NCI-H1694 treated with DMSO at 0.1 percent for 48 hours (cell line): ENCODE data around the gene IL31.
"Not testable (repeated sequence)": the region's sequence is repeated elsewhere in the genome, so short reads cannot be mapped to it uniquely, and the experiment has no call there.

Experiments used
- DNase-seq: peaks from one replicate; lab custom pipeline; 2025; lab: John Stamatoyannopoulos, UW

The IL31 gene

GRCh38 chr12:122174155-122174845, at the start of gene IL31:
Gene IL31, minus strand, starts transcription at chr12:122174221. Its CDS starts 49 bp downstream, at chr12:122174172.
- no peak for DNase-seq

GRCh38 chr12:122216445-122216844, 42.4 kb upstream of the IL31 start:
- DNase-seq, result no peak

- DNase-seq, result no peak
Observed at GRCh38 chr12:122215771-122216170, 41.8 kb upstream of the IL31 start.

GRCh38 chr12:122208073-122208820, 34.2 kb upstream of the IL31 start:
- no peak for DNase-seq

GRCh38 chr12:122207391-122207790, 33.4 kb upstream of the IL31 start:
- DNase-seq, result no peak

GRCh38 chr12:122206976-122207375, 33.0 kb upstream of the IL31 start:
- no peak for DNase-seq

- DNase-seq, result no peak
Observed at GRCh38 chr12:122206111-122206881, 32.3 kb upstream of the IL31 start.

GRCh38 chr12:122205053-122205925, 31.3 kb upstream of the IL31 start:
- no peak for DNase-seq

- DNase-seq, result no peak
Observed at GRCh38 chr12:122204167-122205052, 30.4 kb upstream of the IL31 start.

- peak; percentile 9 for DNase-seq
Observed at GRCh38 chr12:122203301-122204166, 29.5 kb upstream of the IL31 start, which contains the start of gene B3GNT4. Gene B3GNT4, plus strand, starts transcription at chr12:122203709. Its CDS starts 910 bp downstream, at chr12:122204619.

GRCh38 chr12:122202811-122203210, 28.8 kb upstream of the IL31 start:
- DNase-seq, result not testable (repeated sequence)

GRCh38 chr12:122202017-122202416, 28.0 kb upstream of the IL31 start:
- DNase-seq, result no peak

- DNase-seq, result no peak
Observed at GRCh38 chr12:122201381-122201780, 27.4 kb upstream of the IL31 start.

GRCh38 chr12:122200541-122201175, 26.6 kb upstream of the IL31 start:
- DNase-seq, result no peak

GRCh38 chr12:122199484-122200355, 25.7 kb upstream of the IL31 start:
- DNase-seq, result no peak

- DNase-seq, result no peak
Observed at GRCh38 chr12:122197612-122197966, 23.6 kb upstream of the IL31 start.

- DNase-seq, result no peak
Observed at GRCh38 chr12:122195405-122195804, 21.4 kb upstream of the IL31 start.

- no peak for DNase-seq
Observed at GRCh38 chr12:122194804-122195203, 20.8 kb upstream of the IL31 start.
